PFSK-1 (cell line): Measurements from ENCODE around the gene IQGAP1.

Source experiments
- POLR2AphosphoS5 ChIP-seq: IDR thresholded peaks from 2 replicates; pipeline ENCODE4 v1.6.1; 2012; ENCODE audit warnings: low read depth, mild to moderate bottlenecking, control low read depth, low read length, moderate library complexity
- SIN3A ChIP-seq: IDR thresholded peaks from 2 replicates; pipeline ENCODE4 v1.6.1; 2012; ENCODE audit warnings: mild to moderate bottlenecking, low read length, moderate library complexity, borderline replicate concordance; ENCODE audit not compliant: insufficient read depth

DNA sequence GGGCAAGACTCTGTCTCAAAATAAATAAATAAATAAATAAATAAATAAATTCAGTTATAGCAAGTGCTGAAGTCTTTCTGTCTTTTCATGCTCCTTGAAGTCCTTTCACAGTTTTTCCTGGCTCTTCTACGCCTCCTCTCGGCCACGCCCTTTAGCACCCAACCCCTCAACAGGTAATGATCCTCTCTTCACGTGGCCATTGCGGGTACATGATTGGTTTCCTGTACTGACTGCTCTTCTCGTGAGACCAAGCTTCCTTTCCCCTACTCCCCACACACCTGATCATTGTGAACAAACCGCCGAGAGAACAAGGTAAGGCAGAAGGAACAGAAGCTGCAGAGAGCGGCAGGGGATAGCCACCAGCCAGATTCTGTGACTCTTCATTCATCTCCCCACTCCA is 38.2 kb upstream of the IQGAP1 start:
- no peak for TF ChIP-seq SIN3A
- no peak for TF ChIP-seq POLR2AphosphoS5
